ENCODE measurements around the gene AGTPBP1. TPM values are rescaled to one million over a fixed set of nuclear protein-coding genes. Genes with fewer than 3 reads are reported as not detected.

AGTPBP1 gene
- total RNA-seq, 3 donors from 2014 or later (not counting 1 experiment from before 2014, with no cell fraction given) = 140 to 150 (median 140) TPM

- ATAC-seq = no peak
- Histone ChIP-seq H3K27me3 (ENCODE audit: control insufficient read depth, insufficient read depth, low read length) (no peaks in the 10 kb centered on the region), H3K4me1 (ENCODE audit: control insufficient read depth, insufficient read depth, low read length) (no peaks in the 10 kb centered on the region), H3K27ac (ENCODE audit: low read length) (no peak overlapping the region), H3K36me3 (ENCODE audit: control insufficient read depth, insufficient read depth, low read length) (peaks cover 19% of the 10 kb centered on the region), H3K4me3 (ENCODE audit: low read length) (no peak overlapping the region), H3K9me3 (ENCODE audit: control insufficient read depth, insufficient read depth, low read length) (no peaks in the 10 kb centered on the region)
- no peak overlapping the region for H3K4me3 Mint-ChIP-seq
- peak overlapping the region; percentile 38 to 50 for H3K27ac Mint-ChIP-seq
- intact Hi-C loops (cut with micrococcal nuclease) = no loop called here
- TF ChIP-seq CTCF (IDR thresholded peaks at IDR 0.05) = no peak
- no peaks in the 10 kb centered on the region for H3K27me3 Mint-ChIP-seq (ENCODE audit: low read depth in 2 of 2)
- DNase-seq = no peak
- H3K36me3 Mint-ChIP-seq = peaks cover 8% of the 10 kb centered on the region
- H3K4me1 Mint-ChIP-seq = peaks cover 0 to 8% of the 10 kb centered on the region in 2 donors
- WGBS (ENCODE audit: insufficient coverage) = 100% methylated on average over 1 of the region's 1 CpG
- no peaks in the 10 kb centered on the region for H3K9me3 Mint-ChIP-seq
These were observed 101.3 kb downstream of the AGTPBP1 start for GRCh38 chr9:85640425-85640824.

- H3K9me3 ChIP-seq (ENCODE audit: control insufficient read depth, insufficient read depth, low read length) = no peaks in the 10 kb centered on the region
- no peak for DNase-seq
- Mint-ChIP-seq H3K9me3 (no peaks in the 10 kb centered on the region), H3K36me3 (peaks cover 1% of the 10 kb centered on the region), H3K4me1 (peaks cover 0 to 5% of the 10 kb centered on the region in 2 donors), H3K4me3 (no peak overlapping the region), H3K27me3 (ENCODE audit: low read depth in 2 of 2) (no peaks in the 10 kb centered on the region), H3K27ac (peak overlapping the region; percentile 38 to 50)
- ATAC-seq = no peak
- no peaks in the 10 kb centered on the region for H3K4me1 ChIP-seq (ENCODE audit: control insufficient read depth, insufficient read depth, low read length)
- H3K36me3 ChIP-seq (ENCODE audit: control insufficient read depth, insufficient read depth, low read length) = peaks cover 14% of the 10 kb centered on the region
- WGBS (ENCODE audit: insufficient coverage) = 100% methylated on average over 2 of the region's 3 CpGs
- no peaks in the 10 kb centered on the region for H3K27me3 ChIP-seq (ENCODE audit: control insufficient read depth, insufficient read depth, low read length)
- H3K27ac ChIP-seq (ENCODE audit: low read length) = no peak overlapping the region
- no peak for TF ChIP-seq CTCF (IDR thresholded peaks at IDR 0.05)
- H3K4me3 ChIP-seq (ENCODE audit: low read length) = no peak overlapping the region
- intact Hi-C loops (cut with micrococcal nuclease) = no loop called here
These were observed 102.0 kb downstream of the AGTPBP1 start for GRCh38 chr9:85639675-85640186.

GRCh38 chr9:85631809-85632208 lies 109.9 kb downstream of the AGTPBP1 start:
- no peaks in the 10 kb centered on the region for H3K27me3 ChIP-seq (ENCODE audit: control insufficient read depth, insufficient read depth, low read length)
- H3K9me3 Mint-ChIP-seq = no peaks in the 10 kb centered on the region
- DNase-seq (no peak), ATAC-seq (no peak)
- peaks cover 11% of the 10 kb centered on the region for H3K36me3 Mint-ChIP-seq
- H3K27ac Mint-ChIP-seq = no peak overlapping the region
- no peaks in the 10 kb centered on the region for H3K4me1 ChIP-seq (ENCODE audit: control insufficient read depth, insufficient read depth, low read length)
- H3K27ac ChIP-seq (ENCODE audit: low read length) = no peak overlapping the region
- intact Hi-C loops (cut with micrococcal nuclease) = no loop called here
- no CpG with 5 or more reads among the region's 1 CpG for WGBS (ENCODE audit: insufficient coverage)
- H3K9me3 ChIP-seq (ENCODE audit: control insufficient read depth, insufficient read depth, low read length) = no peaks in the 10 kb centered on the region
- no peak overlapping the region for H3K4me3 Mint-ChIP-seq
- no peaks in the 10 kb centered on the region for H3K27me3 Mint-ChIP-seq (ENCODE audit: low read depth in 2 of 2)
- no peak for TF ChIP-seq CTCF (IDR thresholded peaks at IDR 0.05)
- H3K4me3 ChIP-seq (ENCODE audit: low read length) = no peak overlapping the region
- peaks cover 23% of the 10 kb centered on the region for H3K36me3 ChIP-seq (ENCODE audit: control insufficient read depth, insufficient read depth, low read length)
- peaks cover 21 to 34% of the 10 kb centered on the region in 2 donors for H3K4me1 Mint-ChIP-seq

- peaks cover 23% of the 10 kb centered on the region for H3K36me3 ChIP-seq (ENCODE audit: control insufficient read depth, insufficient read depth, low read length)
- intact Hi-C loops (cut with micrococcal nuclease) = no loop called here
- H3K4me1 ChIP-seq (ENCODE audit: control insufficient read depth, insufficient read depth, low read length) = no peaks in the 10 kb centered on the region
- no peak overlapping the region for H3K4me3 ChIP-seq (ENCODE audit: low read length)
- no peak for TF ChIP-seq CTCF (IDR thresholded peaks at IDR 0.05)
- Mint-ChIP-seq H3K4me3 (no peak overlapping the region), H3K27ac (peak overlapping the region in 1 of 2 donors; percentile 41), H3K9me3 (no peaks in the 10 kb centered on the region), H3K27me3 (ENCODE audit: low read depth in 2 of 2) (no peaks in the 10 kb centered on the region), H3K4me1 (peaks cover 22 to 29% of the 10 kb centered on the region in 2 donors), H3K36me3 (peaks cover 11% of the 10 kb centered on the region)
- ATAC-seq (no peak), DNase-seq (no peak)
- no peaks in the 10 kb centered on the region for H3K9me3 ChIP-seq (ENCODE audit: control insufficient read depth, insufficient read depth, low read length)
- no peaks in the 10 kb centered on the region for H3K27me3 ChIP-seq (ENCODE audit: control insufficient read depth, insufficient read depth, low read length)
- 100% methylated on average over 1 of the region's 1 CpG for WGBS (ENCODE audit: insufficient coverage)
- H3K27ac ChIP-seq (ENCODE audit: low read length) = no peak overlapping the region
These were observed 111.1 kb downstream of the AGTPBP1 start for GRCh38 chr9:85630676-85631075.

Data from natural killer cell (primary cell).